ENCODE results near the gene AKAP13.
A peak's percentile ranks its signal among the peaks of the same experiment; 100 is the strongest.
"Not testable (repeated sequence)": the region's sequence is repeated elsewhere in the genome, so short reads cannot be mapped to it uniquely, and the experiment has no call there.

AKAP13 gene

GRCh38 chr15:85414495-85414894 lies 34.1 kb downstream of the AKAP13 start:
- DNase-seq, result peak; percentile 61 to 62

DNA sequence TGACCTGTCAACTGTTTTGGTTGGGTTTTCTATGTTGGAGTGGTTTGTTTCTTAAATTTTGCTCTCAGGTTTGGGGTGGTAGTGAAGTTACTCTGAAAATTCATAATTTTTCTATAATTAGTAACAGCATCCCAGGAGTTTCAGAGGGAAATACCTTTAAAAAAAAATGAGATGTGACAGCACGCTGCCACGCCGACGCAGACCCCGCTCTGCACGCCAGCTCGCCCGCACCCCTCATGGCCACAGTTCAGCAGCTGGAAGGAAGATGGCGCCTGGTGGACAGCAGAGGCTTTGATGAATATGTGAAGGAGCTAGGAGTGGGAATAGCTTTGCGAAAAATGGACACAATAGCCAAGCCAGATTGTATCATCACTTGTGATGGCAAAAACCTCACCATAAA lies 34.6 kb downstream of the AKAP13 start:
- DNase-seq, result no peak

- no peak for DNase-seq
These were observed 35.4 kb downstream of the AKAP13 start for GRCh38 chr15:85415783-85416182.

- no peak for DNase-seq
These were observed 36.9 kb downstream of the AKAP13 start for GRCh38 chr15:85417276-85417675.

DNA sequence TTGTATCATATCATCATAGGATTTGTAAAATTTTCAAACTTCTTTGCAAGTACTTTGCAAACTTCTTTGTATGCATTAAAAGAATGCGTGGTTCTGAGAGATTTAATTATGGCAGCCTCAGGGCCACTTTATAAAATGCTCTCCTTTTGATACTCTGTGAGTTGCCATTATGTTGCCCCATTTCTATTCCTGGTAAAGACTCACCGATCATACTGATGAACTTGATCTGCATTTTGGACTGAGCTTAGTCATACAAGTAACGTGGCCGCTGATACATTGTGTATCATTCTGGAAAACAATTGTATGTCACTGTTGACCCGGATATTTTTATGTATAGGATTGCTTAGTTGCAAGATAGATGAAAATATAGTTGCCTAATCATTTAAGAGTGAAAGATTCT lies 38.8 kb downstream of the AKAP13 start:
- DNase-seq, result no peak

- no peak for DNase-seq
These were observed 40.9 kb downstream of the AKAP13 start for GRCh38 chr15:85421116-85421925.

GRCh38 chr15:85422607-85423006 lies 42.2 kb downstream of the AKAP13 start:
- DNase-seq, result no peak

DNA sequence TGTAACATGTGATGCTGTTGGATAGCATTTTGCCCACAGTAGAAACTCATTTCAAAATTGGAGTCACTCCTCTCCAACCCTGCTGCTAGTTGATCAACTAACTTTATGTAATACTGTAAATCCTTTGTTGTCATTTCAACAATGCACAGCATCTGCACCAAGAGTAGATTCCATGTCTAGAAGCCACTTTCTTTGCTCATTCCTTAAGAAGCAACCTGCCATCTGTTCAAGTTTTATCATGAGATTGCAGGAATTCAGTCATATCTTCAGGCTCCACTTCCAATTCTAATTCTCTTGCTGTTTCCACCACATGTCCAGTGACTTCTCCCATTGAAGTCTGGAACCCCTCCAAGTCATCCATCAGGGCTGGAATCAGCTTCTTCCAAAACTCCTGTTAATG lies 42.9 kb downstream of the AKAP13 start:
- no peak for DNase-seq

- no peak for DNase-seq
These were observed 43.8 kb downstream of the AKAP13 start for GRCh38 chr15:85424154-85424553.

DNA sequence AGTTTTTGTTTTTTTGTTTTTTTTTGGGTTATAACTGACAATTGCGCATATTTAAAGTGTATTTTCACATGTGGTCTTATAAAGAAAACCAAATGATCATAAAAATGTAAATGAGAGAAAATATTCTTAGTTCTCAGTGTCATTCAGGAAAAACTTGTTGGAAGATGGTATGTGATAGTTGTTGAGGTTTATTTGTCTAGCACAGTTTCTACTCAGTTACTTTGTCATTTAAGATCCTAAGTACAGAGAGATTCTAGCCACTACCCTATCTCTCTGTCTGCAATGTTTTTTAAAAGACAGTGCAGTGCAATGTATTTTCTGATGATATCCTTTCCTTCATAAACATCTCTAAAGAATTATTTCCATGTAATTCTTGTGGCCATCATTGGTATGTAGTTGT lies 46.1 kb downstream of the AKAP13 start:
- no peak for DNase-seq

DNA sequence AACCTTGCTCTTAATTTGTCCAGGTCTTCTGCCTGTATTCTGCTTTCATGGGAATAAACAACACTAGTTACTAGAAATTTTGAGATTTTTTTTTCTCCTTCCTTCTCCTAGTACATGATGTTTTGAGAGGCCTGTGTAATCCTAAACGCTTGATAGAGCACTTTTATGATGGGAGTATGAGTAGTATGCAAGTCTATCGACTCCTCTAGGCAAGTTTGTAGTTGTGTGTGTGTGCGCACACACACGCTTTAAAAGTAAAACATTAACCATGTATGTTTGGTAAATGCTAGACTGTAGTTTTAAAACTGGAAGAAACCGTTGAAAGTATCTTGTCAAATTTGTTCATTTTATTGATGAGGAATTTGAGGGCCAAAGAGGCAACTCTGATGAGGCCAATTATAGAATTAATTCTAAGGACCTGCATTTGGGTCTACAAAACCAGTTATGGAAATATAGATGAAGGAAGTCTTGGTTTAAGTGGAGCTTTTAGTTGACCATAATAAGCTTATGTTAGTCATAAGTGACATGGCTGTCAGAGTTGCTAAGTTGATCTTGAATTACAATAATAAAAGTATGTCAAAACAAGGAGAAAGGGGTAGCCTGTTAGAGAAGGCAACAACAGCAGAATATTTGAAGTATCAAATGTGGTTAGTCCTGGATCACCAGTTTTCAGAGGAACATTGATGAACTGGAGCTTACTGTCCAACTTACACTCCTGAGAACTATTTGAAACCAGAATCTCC lies 47.1 kb downstream of the AKAP13 start:
- no peak for DNase-seq

GRCh38 chr15:85429522-85429921 lies 49.1 kb downstream of the AKAP13 start:
- DNase-seq, result no peak

DNA sequence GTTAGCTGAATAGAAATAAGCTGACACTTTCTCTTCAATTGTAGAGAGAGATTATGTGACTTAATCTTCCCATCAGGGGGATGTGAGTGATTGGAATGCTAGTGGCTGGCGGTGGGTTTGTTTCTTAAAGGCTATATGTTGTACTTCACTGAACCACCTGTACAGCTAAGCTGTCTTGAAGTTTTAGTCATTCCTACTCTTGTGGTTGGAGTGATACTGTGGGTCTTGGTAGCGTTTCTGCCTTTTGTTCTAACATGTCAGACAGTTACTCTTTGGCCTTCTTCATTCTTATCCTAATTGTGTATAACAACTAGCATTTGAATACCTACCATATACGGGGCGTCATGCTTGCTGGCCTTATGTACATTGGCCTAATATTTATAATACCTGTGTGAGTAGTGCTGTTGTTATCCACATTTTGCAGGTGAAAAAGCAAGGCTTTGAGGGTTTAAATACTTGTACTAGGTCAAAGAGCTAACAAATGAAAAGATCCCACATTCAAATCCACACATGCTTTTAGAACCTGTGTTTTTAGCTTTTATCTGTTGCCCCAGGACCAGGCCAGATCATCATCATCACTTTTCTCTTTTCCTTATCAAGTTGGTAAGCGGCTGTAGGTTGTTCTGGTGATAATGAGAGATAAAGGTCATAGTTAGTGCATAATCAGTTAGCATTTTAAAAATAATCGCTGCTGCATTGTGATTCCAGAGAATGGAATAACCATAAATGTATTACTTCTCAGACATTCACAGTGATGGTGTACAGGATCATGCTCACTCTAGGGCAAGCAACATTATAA lies 50.2 kb downstream of the AKAP13 start:
- no peak for DNase-seq

DNA sequence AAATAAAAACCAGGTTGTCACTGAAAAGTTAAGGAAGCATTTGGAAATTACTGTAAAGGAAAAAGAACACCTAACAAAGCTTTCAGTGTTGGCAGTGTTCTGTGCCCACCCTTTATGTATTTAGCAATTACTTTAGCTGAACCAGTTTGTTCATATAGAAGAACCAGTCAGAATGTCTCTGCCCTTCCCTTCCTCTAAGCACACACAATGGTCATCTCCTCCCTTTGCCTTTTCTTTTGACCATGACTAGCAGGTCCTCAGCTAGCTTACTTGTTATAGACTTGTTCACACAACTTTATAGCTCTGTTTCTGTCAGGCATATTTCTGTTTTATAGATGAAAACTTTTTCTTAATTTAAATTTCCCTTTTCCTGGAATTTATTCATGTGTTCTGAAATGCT lies 59.6 kb downstream of the AKAP13 start:
- no peak for DNase-seq

- no peak for DNase-seq
These were observed 60.0 kb downstream of the AKAP13 start for GRCh38 chr15:85440451-85440850.

GRCh38 chr15:85441854-85442253 lies 61.5 kb downstream of the AKAP13 start:
- DNase-seq, result not testable (repeated sequence)

GRCh38 chr15:85443046-85443445 lies 62.6 kb downstream of the AKAP13 start:
- DNase-seq, result no peak

- DNase-seq, result no peak
These were observed 63.2 kb downstream of the AKAP13 start for GRCh38 chr15:85443593-85444087.

- DNase-seq, result no peak
These were observed 63.8 kb downstream of the AKAP13 start for GRCh38 chr15:85444122-85444745.

GRCh38 chr15:85445361-85445760 lies 65.0 kb downstream of the AKAP13 start:
- no peak for DNase-seq

DNA sequence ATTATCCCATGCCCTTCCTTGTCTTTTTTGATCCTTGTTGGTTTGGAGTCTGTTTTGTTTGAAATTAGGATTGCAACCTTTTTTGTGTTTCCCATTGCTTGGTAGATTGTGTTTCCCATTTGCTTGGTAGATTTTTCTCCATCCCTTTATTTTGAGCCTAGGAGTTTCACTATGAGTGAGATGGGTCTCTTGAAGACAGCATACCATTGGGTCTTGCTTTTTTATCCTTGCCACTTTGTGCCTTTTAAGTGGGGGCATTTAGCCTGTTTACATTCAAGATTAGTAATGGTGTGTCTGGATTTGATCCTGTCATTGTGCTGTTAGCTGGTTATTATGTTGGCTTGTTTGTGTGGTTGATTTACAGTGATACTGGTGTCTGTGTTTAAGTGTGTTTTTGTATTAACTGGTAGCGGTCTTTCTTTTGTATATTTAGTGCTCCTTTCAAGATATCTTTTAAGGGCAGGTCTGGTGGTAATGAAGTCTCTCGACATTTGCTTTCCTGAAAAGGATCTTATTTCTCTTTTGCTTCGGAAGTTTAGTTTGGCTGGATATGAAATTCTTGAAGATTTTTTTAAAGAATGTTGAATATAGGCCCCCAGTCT lies 70.8 kb downstream of the AKAP13 start:
- DNase-seq, result no peak

DNA sequence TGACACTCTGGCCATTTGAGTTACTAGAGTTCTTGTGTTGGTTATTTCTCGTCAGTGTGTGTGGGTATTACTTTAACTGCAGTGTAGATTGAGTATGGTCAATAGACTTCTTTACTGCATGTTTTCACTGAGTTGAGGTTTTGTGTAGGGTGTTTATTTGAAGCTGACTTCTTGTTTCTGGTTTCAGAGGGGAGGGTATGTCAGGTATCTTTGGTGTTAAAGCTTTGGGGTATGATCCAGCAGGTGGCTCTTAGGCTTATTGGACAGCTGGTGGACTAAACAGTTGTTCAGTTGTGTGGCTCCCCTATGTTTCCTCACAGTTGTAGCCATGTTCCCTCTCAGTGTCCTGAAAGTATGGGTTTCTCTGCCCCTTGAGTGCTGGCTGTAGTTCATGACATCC lies 72.0 kb downstream of the AKAP13 start:
- no peak for DNase-seq
